Transverse colon (tissue), 4 donors: ENCODE data around the gene TPCN2. TPM values are rescaled to one million over a fixed set of nuclear protein-coding genes. Genes with fewer than 3 reads are reported as not detected.

Source experiments
- DNase-seq: peaks from one replicate; pipeline ENCODE4 v3.0.0-alpha.2; 2019
- H3K27ac ChIP-seq, 4 donors: fragments of 200-600 bp; sonication (generic); 2 replicates each; pipeline ENCODE4 v1.5.1; 2016 to 2018; ENCODE audit warnings: inconsistent platforms in 4 of 4
- H3K27me3 ChIP-seq: fragments of 200-600 bp; sonication (generic); 2 replicates; pipeline ENCODE4 v1.5.1; 2017; ENCODE audit warnings: inconsistent platforms
- H3K36me3 ChIP-seq, 4 donors: fragments of 200-600 bp; sonication (generic); 2 replicates each; pipeline ENCODE4 v1.5.1; 2017 to 2019; ENCODE audit warnings: inconsistent platforms in 4 of 4
- H3K4me1 ChIP-seq, 4 donors: fragments of 200-600 bp; sonication (generic); 2 replicates each; pipeline ENCODE4 v1.5.1; 2017 to 2020; ENCODE audit warnings: inconsistent platforms in 4 of 4
- H3K4me3 ChIP-seq, 4 donors: fragments of 200-600 bp; sonication (generic); 1 replicate in 1 of 4; 2 replicates in 3 of 4; pipeline versions ENCODE4 v1.5.1 to v1.6.1; 2017 to 2019; ENCODE audit warnings: inconsistent platforms in 4 of 4
- H3K9me3 ChIP-seq, 2 donors: fragments of 200-600 bp; sonication (generic); 2 replicates each; pipeline ENCODE4 v1.5.1; 2017 to 2019; ENCODE audit warnings: inconsistent platforms in 2 of 2
- EP300 ChIP-seq: sonication (generic); formaldehyde crosslinking; IDR thresholded peaks from one replicate; pipeline ENCODE4 v1.6.1; 2017; ENCODE audit warnings: antibody characterized with exemption, low read depth
- POLR2A ChIP-seq: fragments of 450-650 bp; IDR thresholded peaks from one replicate; pipeline ENCODE4 v1.6.1; 2016; ENCODE audit warnings: antibody characterized with exemption, mild to moderate bottlenecking, moderate library complexity
- POLR2AphosphoS5 ChIP-seq, 3 donors: sonication (generic); formaldehyde crosslinking; IDR thresholded peaks; one replicate each; pipeline ENCODE4 v1.6.1; 2016; ENCODE audit warnings: antibody characterized with exemption in 3 of 3
- WGBS, 2 donors: methylation state at CpG; one replicate each; pipeline ENCODE4 v1.1.5; 2018; ENCODE audit warnings: low coverage in 1 of 2; 5-methylcytosine and 5-hydroxymethylcytosine counted together
- in situ Hi-C, 4 donors: fragments of 200-750 bp; cut with MboI; loops; one replicate each; pipeline versions ENCODE4 v1.15.0 to v1.15.1; 2017; ENCODE audit warnings: low sequenced_read_pairs in 3 of 4, low pct_ligation_motif_present in 1 of 4, low pct_unique_long_range_greater_than_20kb in 1 of 4
- intact Hi-C: fragments of 100-400 bp; cut with DNase I; formaldehyde crosslinking; loops from one replicate; pipeline ENCODE4 v1.15.1; 2023; ENCODE audit warnings: low total_unique reads
- small RNA-seq, 4 donors: library from RNA; depleted of rRNA; stranded (forward); fragments of <200 nt; gene quantifications; one replicate each; pipeline ENCODE3, GENCODE V24; 2016
- total RNA-seq, 4 donors: library from RNA; depleted of rRNA; stranded (reverse); fragments of >200 nt; gene quantifications; one replicate each; pipeline ENCODE4 v1.1.0, GENCODE V29; 2016
- TF ChIP-seq, protein P1 (sequence below), 5 experiments: fragments of 200-600 bp in 3 of 5; fragments of 450-650 bp in 2 of 5; sonication (generic) in 3 of 5; IDR thresholded peaks; 1 replicate in 2 of 5; 2 replicates in 3 of 5; pipeline ENCODE4 v1.5.1; 2016 to 2017; ENCODE audit warnings: antibody characterized with exemption in 5 of 5, inconsistent platforms in 3 of 5, mild to moderate bottlenecking in 2 of 5, moderate library complexity in 1 of 5

Gene TPCN2
- total RNA-seq, 4 donors from 2014 or later: 16.8 to 25.4 (median 20.7) TPM

DNA sequence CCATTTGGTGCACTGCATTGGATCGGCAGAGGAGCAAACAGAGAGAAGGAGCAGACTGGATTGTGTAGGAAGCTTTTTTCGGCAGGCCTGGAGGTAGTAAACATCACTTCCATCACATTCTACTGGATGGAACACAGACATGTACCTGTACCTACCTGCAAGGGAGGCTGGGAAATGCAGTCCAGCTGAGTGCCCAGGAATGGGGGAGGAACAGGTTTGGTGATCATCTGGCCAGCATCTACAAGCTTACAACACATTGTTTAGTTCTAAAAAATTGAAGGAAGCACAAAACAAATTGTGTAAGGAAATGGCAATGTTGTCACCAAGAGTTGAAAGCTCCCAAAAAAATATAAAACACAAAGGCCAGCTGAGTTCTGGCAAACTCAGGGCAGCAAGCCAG lies 126.1 kb downstream of the TPCN2 start:
- Histone ChIP-seq H3K4me1 (no peaks in the 10 kb centered on the region), H3K4me3 (no peak overlapping the region), H3K27ac (no peak overlapping the region), H3K27me3 (no peaks in the 10 kb centered on the region), H3K36me3 (no peaks in the 10 kb centered on the region), H3K9me3 (no peaks in the 10 kb centered on the region)
- no peak for DNase-seq
- intact Hi-C loops: no loop called here
- 100% methylated on average over 2 of the region's 2 CpGs; no CpG with 5 or more reads in 1 of the 2 donors for WGBS, 2 donors
- TF ChIP-seq, protein P1, sequence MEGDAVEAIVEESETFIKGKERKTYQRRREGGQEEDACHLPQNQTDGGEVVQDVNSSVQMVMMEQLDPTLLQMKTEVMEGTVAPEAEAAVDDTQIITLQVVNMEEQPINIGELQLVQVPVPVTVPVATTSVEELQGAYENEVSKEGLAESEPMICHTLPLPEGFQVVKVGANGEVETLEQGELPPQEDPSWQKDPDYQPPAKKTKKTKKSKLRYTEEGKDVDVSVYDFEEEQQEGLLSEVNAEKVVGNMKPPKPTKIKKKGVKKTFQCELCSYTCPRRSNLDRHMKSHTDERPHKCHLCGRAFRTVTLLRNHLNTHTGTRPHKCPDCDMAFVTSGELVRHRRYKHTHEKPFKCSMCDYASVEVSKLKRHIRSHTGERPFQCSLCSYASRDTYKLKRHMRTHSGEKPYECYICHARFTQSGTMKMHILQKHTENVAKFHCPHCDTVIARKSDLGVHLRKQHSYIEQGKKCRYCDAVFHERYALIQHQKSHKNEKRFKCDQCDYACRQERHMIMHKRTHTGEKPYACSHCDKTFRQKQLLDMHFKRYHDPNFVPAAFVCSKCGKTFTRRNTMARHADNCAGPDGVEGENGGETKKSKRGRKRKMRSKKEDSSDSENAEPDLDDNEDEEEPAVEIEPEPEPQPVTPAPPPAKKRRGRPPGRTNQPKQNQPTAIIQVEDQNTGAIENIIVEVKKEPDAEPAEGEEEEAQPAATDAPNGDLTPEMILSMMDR (IDR thresholded peaks at IDR 0.05): no peak
- no peak for TF ChIP-seq EP300
- no peak for TF ChIP-seq POLR2AphosphoS5 (IDR thresholded peaks at IDR 0.05)
- no peak for TF ChIP-seq POLR2A
- in situ Hi-C loops: no loop called here

DNA sequence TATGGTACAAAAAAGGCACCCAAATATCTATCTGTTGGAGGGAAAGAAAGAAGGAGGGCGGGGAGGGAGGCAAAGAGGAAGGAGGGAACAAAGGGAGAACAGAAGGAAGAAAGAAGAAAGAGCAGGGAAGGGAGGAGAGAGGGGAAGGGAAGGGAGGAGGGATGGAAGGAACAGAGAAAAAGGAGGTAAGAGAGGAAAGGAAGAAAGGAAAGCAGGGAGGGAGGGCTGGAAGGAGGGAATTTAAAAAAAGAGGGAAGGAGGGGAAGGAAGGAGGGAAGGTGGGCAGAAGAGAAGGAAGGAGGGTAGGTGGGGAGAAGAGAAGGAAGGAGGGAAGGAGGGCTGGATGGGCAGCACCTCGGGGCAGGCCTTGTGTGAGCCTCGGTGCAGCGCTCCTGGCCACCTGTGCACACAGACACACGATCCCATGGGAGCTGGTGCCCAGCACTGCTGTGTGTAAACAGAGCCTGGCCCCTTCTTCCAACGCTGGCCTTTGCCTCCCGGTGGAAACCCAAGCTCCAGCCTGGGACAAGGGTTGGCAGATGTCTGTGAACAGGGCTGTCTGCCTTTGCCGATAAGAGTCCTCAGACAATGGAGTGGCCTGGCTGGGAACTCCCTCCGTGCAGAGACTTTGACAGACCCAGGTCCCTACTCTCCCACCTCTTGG lies 130.2 kb downstream of the TPCN2 start:
- TF ChIP-seq, protein P1 (IDR thresholded peaks at IDR 0.05): no peak
- TF ChIP-seq EP300: no peak
- TF ChIP-seq POLR2A: no peak
- no peak for TF ChIP-seq POLR2AphosphoS5 (IDR thresholded peaks at IDR 0.05)
- in situ Hi-C loops (no loop called here), intact Hi-C loops (no loop called here)
- no peak for DNase-seq
- no peaks in the 10 kb centered on the region for H3K27me3 ChIP-seq
- no peaks in the 10 kb centered on the region for H3K9me3 ChIP-seq
- H3K4me1 ChIP-seq: peaks cover 0 to 4% (median 0%) of the 10 kb centered on the region in 4 donors
- no peaks in the 10 kb centered on the region for H3K36me3 ChIP-seq
- H3K4me3 ChIP-seq: no peak overlapping the region
- H3K27ac ChIP-seq: no peak overlapping the region
- WGBS, 2 donors: 71% methylated on average over 9 of the region's 9 CpGs; no CpG with 5 or more reads in 1 of the 2 donors

DNA sequence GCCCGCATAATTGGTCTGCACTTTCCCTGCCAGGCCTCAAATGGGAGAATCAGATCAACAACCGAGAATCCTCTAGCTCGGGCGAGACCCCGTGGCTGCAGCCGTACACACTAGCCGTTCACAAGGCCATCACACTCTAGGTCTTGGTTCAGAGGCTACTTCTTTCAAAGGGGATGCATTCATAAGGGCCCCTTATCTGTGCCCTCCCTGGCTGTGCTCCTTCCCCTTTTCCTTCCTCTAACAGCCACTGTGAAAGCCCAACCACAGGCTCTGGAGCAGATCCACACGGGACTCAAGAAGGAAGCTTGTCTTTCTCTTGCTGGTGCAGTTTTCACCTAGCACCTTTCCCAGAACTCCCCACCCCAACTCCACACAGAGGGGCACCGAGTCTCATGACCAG lies 131.5 kb downstream of the TPCN2 start:
- 85% methylated on average over 9 of the region's 9 CpGs; no CpG with 5 or more reads in 1 of the 2 donors for WGBS, 2 donors
- no peaks in the 10 kb centered on the region for H3K9me3 ChIP-seq
- peaks cover 0 to 4% (median 0%) of the 10 kb centered on the region in 4 donors for H3K4me1 ChIP-seq
- DNase-seq: no peak
- in situ Hi-C loops (no loop called here), intact Hi-C loops (no loop called here)
- no peak overlapping the region for H3K27ac ChIP-seq
- TF ChIP-seq EP300: no peak
- no peak overlapping the region for H3K4me3 ChIP-seq
- H3K36me3 ChIP-seq: no peaks in the 10 kb centered on the region
- H3K27me3 ChIP-seq: no peaks in the 10 kb centered on the region

DNA sequence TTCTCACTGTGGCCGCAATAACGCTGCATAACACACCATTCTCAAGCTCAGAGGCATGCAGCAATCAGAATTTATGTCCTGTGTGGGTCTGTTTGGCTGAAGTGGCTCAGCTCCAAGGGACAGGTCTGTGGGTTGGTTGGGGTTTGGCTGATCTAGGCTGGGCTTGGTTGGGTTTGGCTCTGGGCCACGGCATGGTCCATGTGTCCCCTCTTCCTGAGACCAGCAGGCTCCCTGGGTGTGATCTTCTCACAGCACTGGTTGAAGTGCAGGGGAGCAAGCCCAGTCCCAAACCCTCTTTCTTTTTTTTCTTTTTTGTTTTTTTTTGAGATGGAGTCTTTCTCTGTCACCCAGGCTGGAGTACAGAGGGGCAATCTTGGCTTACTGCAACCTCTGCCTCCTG lies 132.0 kb downstream of the TPCN2 start:
- WGBS, 2 donors: 95 to 100% methylated on average over 1 to 3 of the region's 3 CpGs
- peaks cover 0 to 4% (median 0%) of the 10 kb centered on the region in 4 donors for H3K4me1 ChIP-seq
- H3K9me3 ChIP-seq: no peaks in the 10 kb centered on the region
- no peak overlapping the region for H3K27ac ChIP-seq
- no peaks in the 10 kb centered on the region for H3K36me3 ChIP-seq
- no peak overlapping the region for H3K4me3 ChIP-seq
- no peak for TF ChIP-seq EP300
- TF ChIP-seq POLR2A: no peak
- TF ChIP-seq POLR2AphosphoS5 (IDR thresholded peaks at IDR 0.05): no peak
- TF ChIP-seq, protein P1 (IDR thresholded peaks at IDR 0.05): no peak
- no peak for DNase-seq
- in situ Hi-C loops: no loop called here
- H3K27me3 ChIP-seq: no peaks in the 10 kb centered on the region
- intact Hi-C loops: no loop called here

DNA sequence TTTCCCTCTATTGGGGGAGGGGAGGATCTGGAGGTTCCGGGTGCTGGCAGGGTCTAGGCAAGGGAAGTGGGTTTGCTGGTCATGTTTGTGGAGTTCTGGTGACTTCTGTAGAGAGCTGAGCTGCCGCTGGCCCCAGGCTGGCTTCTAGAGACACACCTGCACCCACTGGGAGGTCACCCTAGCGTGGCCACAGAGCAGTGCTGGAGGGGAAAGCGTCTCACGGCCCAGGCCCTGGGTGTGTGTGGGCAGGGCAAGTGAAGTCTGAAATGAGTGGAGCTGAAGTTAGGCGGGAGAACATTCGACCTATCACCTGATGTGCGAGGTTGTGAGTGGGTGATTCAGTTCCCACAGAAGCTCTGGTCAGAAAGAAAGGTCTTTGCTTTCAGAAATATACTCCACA lies 134.9 kb downstream of the TPCN2 start:
- H3K36me3 ChIP-seq: no peaks in the 10 kb centered on the region
- no peak for DNase-seq
- 65% methylated on average over 8 of the region's 8 CpGs; no CpG with 5 or more reads in 1 of the 2 donors for WGBS, 2 donors
- intact Hi-C loops (no loop called here), in situ Hi-C loops (no loop called here)
- no peaks in the 10 kb centered on the region for H3K9me3 ChIP-seq
- no peak overlapping the region for H3K4me3 ChIP-seq
- H3K27me3 ChIP-seq: no peaks in the 10 kb centered on the region
- H3K27ac ChIP-seq: no peak overlapping the region
- H3K4me1 ChIP-seq: peaks cover 0 to 4% (median 0%) of the 10 kb centered on the region in 4 donors
- TF ChIP-seq EP300: no peak

Small RNAs within 50 kb of the gene (small RNA-seq; reads per million reads assigned to genes)
- gene MIR3164: 0 reads per million in 4 donors

Other genes starting within 250 kb of the TPCN2 start
- gene CPT1A, start 207.0 kb upstream of the TPCN2 start, total RNA-seq: 100 to 1,000 TPM in 3 of 4 donors, 10 to 100 TPM in 1; 98.9 to 263 (median 177) TPM
- 100 to 1,000 TPM in 1 of 4 donors, 10 to 100 TPM in 2, 1 to 10 TPM in 1; 9.0 to 121 (median 52.8) TPM for gene MRPL21, start 145.1 kb upstream of the TPCN2 start, total RNA-seq
- 100 to 1,000 TPM in 2 of 4 donors, 10 to 100 TPM in 2; 25.2 to 195 (median 111) TPM for gene IGHMBP2, start 145.0 kb upstream of the TPCN2 start, total RNA-seq
- not detected for gene MRGPRD, start 67.9 kb upstream of the TPCN2 start, total RNA-seq
- gene MRGPRF, start 35.7 kb upstream of the TPCN2 start, total RNA-seq: 100 to 1,000 TPM in 1 of 4 donors, 10 to 100 TPM in 3; 17.9 to 119 (median 43.6) TPM
- 10 to 100 TPM in 1 of 4 donors, 1 to 10 TPM in 1, not detected in 2; 2.9 to 10.1 TPM for gene SMIM38, start 107.0 kb downstream of the TPCN2 start, total RNA-seq
- gene MYEOV, start 245.2 kb downstream of the TPCN2 start, total RNA-seq: 1 to 10 TPM in 1 of 4 donors, under 1 TPM in 1, not detected in 2; 0.55 to 1.1 TPM